Neural progenitor cell (in vitro differentiated cells): Measurements from ENCODE around the gene IL2RA. TPM values are rescaled to one million over a fixed set of nuclear protein-coding genes. Genes with fewer than 3 reads are reported as not detected.

ENCODE experiments used
- DNase-seq: peaks from one replicate; pipeline ENCODE4 v3.0.0-alpha.2; 2016; ENCODE audit warnings: low spot score
- H2AFZ ChIP-seq: fragments of 200-600 bp; sonication (generic); replicated peaks from 2 replicates; pipeline ENCODE4 v1.6.1; 2016; ENCODE audit warnings: antibody characterized with exemption
- H3F3A ChIP-seq: fragments of 200-600 bp; sonication (generic); 2 replicates; pipeline ENCODE4 v1.6.1; 2016; ENCODE audit warnings: antibody characterized with exemption, low read depth
- H3K27ac ChIP-seq: fragments of 200-600 bp; sonication (generic); 2 replicates; pipeline ENCODE4 v1.5.1; 2016; ENCODE audit warnings: mild to moderate bottlenecking
- H3K27me3 ChIP-seq: fragments of 200-600 bp; sonication (generic); 2 replicates; pipeline ENCODE4 v1.6.1; 2016; ENCODE audit warnings: mild to moderate bottlenecking, moderate library complexity
- H3K36me3 ChIP-seq: fragments of 200-600 bp; sonication (generic); 2 replicates; pipeline ENCODE4 v1.5.1; 2016
- H3K4me1 ChIP-seq: fragments of 200-600 bp; sonication (generic); 2 replicates; pipeline ENCODE4 v1.6.1; 2016; ENCODE audit warnings: mixed run types
- H3K4me2 ChIP-seq: fragments of 200-600 bp; sonication (generic); 2 replicates; pipeline ENCODE4 v1.6.1; 2016
- H3K4me3 ChIP-seq: fragments of 200-600 bp; sonication (generic); 2 replicates; pipeline ENCODE4 v1.5.1; 2016
- H3K79me2 ChIP-seq: fragments of 200-600 bp; sonication (generic); 2 replicates; pipeline ENCODE4 v1.6.1; 2016; ENCODE audit warnings: low read depth
- H3K9ac ChIP-seq: fragments of 200-600 bp; sonication (generic); 2 replicates; pipeline ENCODE4 v1.6.1; 2016
- H3K9me3 ChIP-seq: fragments of 200-600 bp; sonication (generic); 2 replicates; pipeline ENCODE4 v1.5.1; 2016; ENCODE audit warnings: low read depth
- H4K20me1 ChIP-seq: fragments of 200-600 bp; sonication (generic); 2 replicates; pipeline ENCODE4 v1.6.1; 2016; ENCODE audit warnings: low read depth
- H3K27ac Mint-ChIP-seq: 3 replicates; pipeline ENCODE4 v1.8.0; 2021; ENCODE audit warnings: mixed read lengths
- H3K27me3 Mint-ChIP-seq: 2 replicates; pipeline ENCODE4 v1.8.0; 2022; ENCODE audit warnings: low read depth, mild to moderate bottlenecking, inconsistent platforms, moderate library complexity, mixed read lengths; ENCODE audit not compliant: insufficient read depth
- H3K36me3 Mint-ChIP-seq: 3 replicates; pipeline ENCODE4 v1.8.0; 2021; ENCODE audit warnings: mixed read lengths
- H3K4me1 Mint-ChIP-seq: 3 replicates; pipeline ENCODE4 v1.8.0; 2021; ENCODE audit warnings: mixed read lengths
- H3K4me3 Mint-ChIP-seq: 3 replicates; pipeline ENCODE4 v1.8.0; 2021; ENCODE audit warnings: mild to moderate bottlenecking, moderate library complexity, mixed read lengths
- H3K9me3 Mint-ChIP-seq: 3 replicates; pipeline ENCODE4 v1.8.0; 2020; ENCODE audit warnings: mixed read lengths
- CTCF ChIP-seq: fragments of 200-600 bp; sonication (generic); IDR thresholded peaks from 2 replicates; pipeline ENCODE4 v1.5.1; 2017; ENCODE audit warnings: antibody characterized with exemption, mild to moderate bottlenecking
- EZH2 ChIP-seq: fragments of 200-600 bp; sonication (generic); IDR thresholded peaks from 2 replicates; pipeline ENCODE4 v1.6.1; 2017; ENCODE audit warnings: antibody characterized with exemption, mild to moderate bottlenecking, moderate library complexity
- EZH2phosphoT487 ChIP-seq: fragments of 200-600 bp; sonication (generic); IDR thresholded peaks from 2 replicates; pipeline ENCODE4 v1.6.1; 2017; ENCODE audit warnings: antibody characterized with exemption
- total RNA-seq: library from RNA; depleted of rRNA; stranded (reverse); fragments of >200 nt; gene quantifications from 2 replicates; pipeline ENCODE4 v1.2.3, GENCODE V29; 2015; ENCODE audit warnings: low replicate concordance

IL2RA gene
- total RNA-seq, 1 donor from 2014 or later, result not detected

- DNase-seq, result no peak
- Mint-ChIP-seq H3K27ac (no peak overlapping the region), H3K27me3 (peaks cover 6% of the 10 kb centered on the region), H3K4me3 (no peak overlapping the region), H3K4me1 (no peaks in the 10 kb centered on the region), H3K9me3 (no peaks in the 10 kb centered on the region), H3K36me3 (no peaks in the 10 kb centered on the region)
- Histone ChIP-seq H3K4me1 (no peaks in the 10 kb centered on the region), H4K20me1 (no peaks in the 10 kb centered on the region), H3K4me3 (no peak overlapping the region), H2AFZ (no peak overlapping the region), H3F3A (no peaks in the 10 kb centered on the region), H3K9ac (no peak overlapping the region), H3K27me3 (no peaks in the 10 kb centered on the region), H3K4me2 (no peak overlapping the region), H3K36me3 (no peaks in the 10 kb centered on the region), H3K9me3 (no peaks in the 10 kb centered on the region), H3K79me2 (no peaks in the 10 kb centered on the region), H3K27ac (no peak overlapping the region)
- TF ChIP-seq EZH2 (no peak), CTCF (no peak), EZH2phosphoT487 (no peak)
Measured at GRCh38 chr10:6024334-6024682, 37.9 kb downstream of the IL2RA start.

- Mint-ChIP-seq H3K9me3 (peaks cover 5% of the 10 kb centered on the region), H3K4me3 (no peak overlapping the region), H3K4me1 (no peaks in the 10 kb centered on the region), H3K27ac (no peak overlapping the region), H3K27me3 (peaks cover 7% of the 10 kb centered on the region), H3K36me3 (no peaks in the 10 kb centered on the region)
- Histone ChIP-seq H3K79me2 (no peaks in the 10 kb centered on the region), H3K4me1 (no peaks in the 10 kb centered on the region), H3K27me3 (no peaks in the 10 kb centered on the region), H3K9me3 (no peaks in the 10 kb centered on the region), H3K4me2 (no peak overlapping the region), H3K36me3 (no peaks in the 10 kb centered on the region), H3F3A (no peaks in the 10 kb centered on the region), H3K4me3 (no peak overlapping the region), H2AFZ (peak overlapping the region; percentile 55), H3K27ac (no peak overlapping the region), H4K20me1 (no peaks in the 10 kb centered on the region), H3K9ac (no peak overlapping the region)
- no peak for TF ChIP-seq EZH2phosphoT487
- no peak for TF ChIP-seq CTCF
- TF ChIP-seq EZH2, result no peak
- no peak for DNase-seq
Measured at GRCh38 chr10:6023661-6024333, 38.4 kb downstream of the IL2RA start.

GRCh38 chr10:6022660-6023059, 39.5 kb downstream of the IL2RA start:
- H3K27me3 Mint-ChIP-seq, result peaks cover 8% of the 10 kb centered on the region
- H3K9ac ChIP-seq, result no peak overlapping the region
- no peak for TF ChIP-seq EZH2phosphoT487
- TF ChIP-seq CTCF, result no peak
- TF ChIP-seq EZH2, result no peak
- H3K27ac Mint-ChIP-seq, result no peak overlapping the region
- H2AFZ ChIP-seq, result no peak overlapping the region
- peaks cover 6% of the 10 kb centered on the region for H3K9me3 Mint-ChIP-seq
- DNase-seq, result no peak
- no peaks in the 10 kb centered on the region for H3K9me3 ChIP-seq
- no peaks in the 10 kb centered on the region for H3K27me3 ChIP-seq
- no peaks in the 10 kb centered on the region for H3K4me1 ChIP-seq
- H3F3A ChIP-seq, result no peaks in the 10 kb centered on the region
- no peak overlapping the region for H3K4me3 Mint-ChIP-seq
- no peak overlapping the region for H3K4me2 ChIP-seq
- no peaks in the 10 kb centered on the region for H3K36me3 ChIP-seq
- H3K4me3 ChIP-seq, result no peak overlapping the region
- no peak overlapping the region for H3K27ac ChIP-seq
- H3K4me1 Mint-ChIP-seq, result no peaks in the 10 kb centered on the region
- no peaks in the 10 kb centered on the region for H3K79me2 ChIP-seq
- H4K20me1 ChIP-seq, result no peaks in the 10 kb centered on the region
- no peaks in the 10 kb centered on the region for H3K36me3 Mint-ChIP-seq
